Heart right ventricle (tissue), 16 donors: ENCODE measurements around the gene DCAF4L1. TPM values are rescaled to one million over a fixed set of nuclear protein-coding genes. Genes with fewer than 3 reads are reported as not detected.
A peak's percentile ranks its signal among the peaks of the same experiment; 100 is the strongest.

ENCODE experiments used
- ATAC-seq, 8 donors: fragments of 200-7000 bp; cut with Tn5 transposase; one replicate each; pipeline ENCODE4 v1.9.1; 2020; ENCODE audit warnings: mild to moderate bottlenecking in 8 of 8, moderate library complexity in 8 of 8, moderate number of reproducible peaks in 1 of 8
- DNase-seq, 2 donors: peaks; one replicate each; pipeline ENCODE4 v3.0.0-alpha.2; 2020
- H3K27ac ChIP-seq, 10 donors: fragments of 200-600 bp; sonication (generic) in 2 of 10; one replicate each; pipeline versions ENCODE4 v1.5.0 to v1.8.0; 2020 to 2022; ENCODE audit warnings: mild to moderate bottlenecking in 3 of 10
- H3K27me3 ChIP-seq, 7 donors: fragments of 200-600 bp; one replicate each; pipeline ENCODE4 v1.8.0; 2021 to 2022; ENCODE audit warnings: mild to moderate bottlenecking in 2 of 7
- H3K36me3 ChIP-seq, 9 donors: fragments of 200-600 bp; sonication (generic) in 1 of 9; one replicate each; pipeline versions ENCODE4 v1.5.0 to v1.8.0; 2020 to 2022; ENCODE audit warnings: mild to moderate bottlenecking in 2 of 9
- H3K4me1 ChIP-seq, 9 donors: fragments of 200-600 bp; sonication (generic) in 1 of 9; one replicate each; pipeline versions ENCODE4 v1.5.0 to v1.8.0; 2020 to 2022; ENCODE audit warnings: mild to moderate bottlenecking in 4 of 9
- H3K4me3 ChIP-seq, 10 donors: fragments of 200-600 bp; sonication (generic) in 2 of 10; one replicate each; pipeline versions ENCODE4 v1.5.0 to v1.8.0; 2020 to 2022; ENCODE audit warnings: mild to moderate bottlenecking in 7 of 10, moderate library complexity in 2 of 10
- H3K9me3 ChIP-seq, 11 donors: fragments of 200-600 bp in 10 of 11; sonication (generic) in 2 of 11; one replicate each; pipeline versions ENCODE4 v1.5.0 to v1.8.0; 2013 to 2022; ENCODE audit warnings: mild to moderate bottlenecking in 2 of 11, control low read depth in 1 of 11, moderate library complexity in 1 of 11
- CTCF ChIP-seq, 9 donors: fragments of 200-600 bp; sonication (generic) in 2 of 9; IDR thresholded peaks; one replicate each; pipeline versions ENCODE4 v1.5.0 to v1.8.0; 2021 to 2022; ENCODE audit warnings: antibody characterized with exemption in 9 of 9, mild to moderate bottlenecking in 5 of 9, moderate library complexity in 1 of 9
- WGBS, 2 donors: extraction: QIAGEN DNeasy Blood & Tissue Kit; methylation state at CpG; one replicate each; pipeline ENCODE4 v1.1.7; 2013; ENCODE audit warnings: inconsistent platforms in 1 of 2; 5-methylcytosine and 5-hydroxymethylcytosine counted together
- intact Hi-C, 10 donors: fragments of 100-400 bp; cut with DNase I; formaldehyde crosslinking; loops; one replicate each; pipeline versions ENCODE4 v1.11.1 to v1.14.2; 2022
- polyA plus RNA-seq, 2 donors: library from polyadenylated mRNA; stranded (reverse); fragments of 200-250 nt; gene quantifications; one replicate each; pipeline ENCODE4 v1.2.3, GENCODE V29; 2013
- total RNA-seq, 10 donors: library from RNA; stranded (reverse); fragmentation: NEBNext Ultra II Directional in 3 of 10; extraction: Animal tissue kit (Norgen Biotek cat#: 25700) in 3 of 10; gene quantifications; one replicate each; pipeline versions ENCODE4 v1.2.1 to v1.2.4, GENCODE V29; 2021 to 2023
- donor health status: Arrhythmogenic right ventricular cardiomyopathy.
- donor health status: ischemic (EF 13 %, LVEDD 7.1; RV severe dilation, severe dysfunction).
- donor health status: healthy with polysubstance abuse.
- donor health status: DM: no; HTN: yes; CAD: no.
- donor health status: DM: no; HTN: no; CAD: no.
- donor health status: ischemic (EF 25% LVEDD 6.9; RV normal size, moderate dysfunction).
- donor health status: ischemic (EF 25% LVEDD 5.7; RV mildly dilated, moderate dysfunction).
- donor health status: healthy.
- donor health status: DM: yes; HTN: yes; CAD: no.
- donor health status: Ischemic cardiomyopathy.
- donor health status: ischemic (EF 35%, LVEDD 5.7; RV mildly dilated, moderate dysfunction).
- donor health status: nonischemic (EF 11% LVEDD 7.7; RV severe dilation, severe dysfunction).
- donor health status: DM: yes; HTN: yes; CAD: no.
- donor health status: PGD.
- donor health status: ischemic (EF 29% LVEDD 5.4; RV normal size, mild dysfunction).
- donor health status: nonischemic (EF 23%, LVEDD 6.1; RV moderate dilation, normal function).

DCAF4L1 gene
- total and polyA plus RNA-seq, 12 donors, result 0.12 to 0.51 (median 0.23) TPM; not detected in 1

DNA sequence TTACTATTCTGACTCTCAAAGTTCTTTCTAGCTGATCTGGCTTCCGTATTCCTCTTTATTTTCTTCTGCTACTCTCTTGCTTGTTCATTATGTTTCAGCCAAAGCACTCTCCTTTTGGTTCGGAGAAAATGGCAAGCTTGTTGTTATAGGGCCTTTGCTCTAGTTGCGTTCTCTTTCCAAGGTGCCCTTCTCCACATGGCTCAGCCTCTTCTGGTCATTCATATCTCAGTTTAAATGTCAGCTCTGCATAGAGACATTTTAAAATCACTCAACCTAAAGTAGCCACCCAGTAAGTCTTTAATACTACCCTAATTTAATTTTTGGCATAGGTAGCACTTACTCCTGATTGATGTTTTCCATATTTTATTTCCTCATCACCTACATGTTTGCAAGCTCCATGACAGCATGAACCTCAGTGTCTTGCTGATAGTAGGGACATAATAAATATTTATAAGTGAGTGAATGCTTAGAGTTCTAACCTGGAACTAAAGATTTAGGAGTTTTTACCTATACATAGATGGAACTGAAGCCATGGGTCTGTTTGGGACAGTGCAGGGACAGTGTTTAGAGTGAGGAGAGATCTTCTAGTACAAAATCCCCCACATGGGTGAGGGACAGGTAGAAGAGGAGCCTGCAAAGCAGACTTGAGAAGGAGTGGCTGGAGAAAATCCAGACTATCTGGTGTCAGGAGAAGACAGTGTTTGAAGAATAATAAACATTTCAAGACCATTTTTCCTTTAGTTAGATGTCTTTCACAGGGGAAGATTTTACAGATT lies 26.6 kb downstream of the DCAF4L1 start:
- Histone ChIP-seq H3K4me1 (peaks cover 2 to 39% (median 13%) of the 10 kb centered on the region in 9 donors), H3K4me3 (no peak overlapping the region), H3K27me3 (no peaks in the 10 kb centered on the region), H3K9me3 (no peaks in the 10 kb centered on the region), H3K27ac (peak overlapping the region; percentile 3 to 80 (median 57)), H3K36me3 (peaks cover 0 to 76% (median 0%) of the 10 kb centered on the region in 9 donors)
- TF ChIP-seq CTCF (IDR thresholded peaks at IDR 0.05), result no peak
- intact Hi-C loops, result no loop called here
- 64 to 80% methylated on average over 3 of the region's 3 CpGs for WGBS, 2 donors
- peak in 7 of 8 donors; percentile 61 to 91 (median 85) for ATAC-seq
- no peak for DNase-seq

DNA sequence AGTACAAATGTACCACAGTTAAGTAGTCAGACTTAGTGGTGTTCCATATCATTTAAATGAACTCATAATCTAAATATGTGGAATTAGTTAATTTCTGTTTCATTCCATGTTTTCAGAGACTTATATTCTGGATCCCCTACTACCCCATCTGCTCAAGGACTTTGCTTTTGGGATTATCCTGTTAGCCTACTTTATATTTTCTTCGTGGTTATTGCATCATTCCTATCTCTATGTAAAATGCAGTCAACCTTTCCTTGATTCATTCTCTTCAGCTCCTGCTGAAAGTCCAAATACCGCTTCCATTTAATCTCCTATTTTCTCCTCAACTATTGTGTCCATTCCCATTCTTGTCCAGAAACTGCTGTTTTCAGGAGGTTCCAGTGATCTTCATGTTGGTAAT lies 33.9 kb downstream of the DCAF4L1 start:
- DNase-seq, result no peak
- Histone ChIP-seq H3K27me3 (no peaks in the 10 kb centered on the region), H3K27ac (no peak overlapping the region), H3K9me3 (no peaks in the 10 kb centered on the region), H3K4me3 (no peak overlapping the region), H3K4me1 (no peaks in the 10 kb centered on the region), H3K36me3 (peaks cover 0 to 58% (median 0%) of the 10 kb centered on the region in 9 donors)
- no peak for TF ChIP-seq CTCF (IDR thresholded peaks at IDR 0.05)
- WGBS, 2 donors, result 96 to 97% methylated on average over 2 of the region's 2 CpGs
- intact Hi-C loops, result loop anchor here in 1 of 10 donors (5.0 kb wide), 1 partner anchor 37 kb away; no protein-coding TSS in a partner anchor
- no peak for ATAC-seq

- 91 to 93% methylated on average over 2 of the region's 2 CpGs for WGBS, 2 donors
- Histone ChIP-seq H3K4me1 (no peaks in the 10 kb centered on the region), H3K9me3 (no peaks in the 10 kb centered on the region), H3K4me3 (no peak overlapping the region), H3K27ac (no peak overlapping the region), H3K36me3 (peaks cover 0 to 60% (median 13%) of the 10 kb centered on the region in 9 donors), H3K27me3 (no peaks in the 10 kb centered on the region)
- DNase-seq, result no peak
- ATAC-seq, result no peak
- intact Hi-C loops, result loop anchor here in 1 of 10 donors (5.0 kb wide), 1 partner anchor 34 kb away; no protein-coding TSS in a partner anchor
- TF ChIP-seq CTCF (IDR thresholded peaks at IDR 0.05), result no peak
These were observed 36.9 kb downstream of the DCAF4L1 start for GRCh38 chr4:42018451-42018850.

Other genes with a start within 250 kb of the DCAF4L1 start
- not detected for gene PHOX2B, start 233.0 kb upstream of the DCAF4L1 start, total RNA-seq
- not detected for gene PHOX2B, start 233.0 kb upstream of the DCAF4L1 start, polyA plus RNA-seq
- gene TMEM33, start 46.3 kb upstream of the DCAF4L1 start, total RNA-seq, result 10 to 100 TPM; 22.8 to 31.2 (median 27.0) TPM
- 1 to 10 TPM; 4.7 to 8.7 TPM for gene TMEM33, start 46.3 kb upstream of the DCAF4L1 start, polyA plus RNA-seq
- 10 to 100 TPM; 73.8 to 95.0 (median 82.2) TPM for gene SLC30A9, start 8.8 kb downstream of the DCAF4L1 start, total RNA-seq
- gene SLC30A9, start 8.8 kb downstream of the DCAF4L1 start, polyA plus RNA-seq, result 10 to 100 TPM in 1 of 2 donors, 1 to 10 TPM in 1; 9.8 to 16.2 TPM
- under 1 TPM in 4 of 10 donors, not detected in 6; 0.02 to 0.19 (median 0.05) TPM for gene BEND4, start 170.9 kb downstream of the DCAF4L1 start, total RNA-seq
- gene BEND4, start 170.9 kb downstream of the DCAF4L1 start, polyA plus RNA-seq, result under 1 TPM in 1 of 2 donors, not detected in 1; under 0.01 TPM